Motor neuron (in vitro differentiated cells): ENCODE results near the gene DNASE1L2. TPM values are rescaled to one million over a fixed set of nuclear protein-coding genes. Genes with fewer than 3 reads are reported as not detected.
"Not testable (repeated sequence)": the region's sequence is repeated elsewhere in the genome, so short reads cannot be mapped to it uniquely, and the experiment has no call there.

Source experiments
- ATAC-seq, 8 experiments: fragments of 200-7000 bp; cut with Tn5 transposase; replicated peaks in 6 of 8; 2 replicates each; pipeline ENCODE4 v1.8.0; 2021; ENCODE audit warnings: mild to moderate bottlenecking in 8 of 8, moderate library complexity in 8 of 8
- H3K27ac ChIP-seq, 2 donors: fragments of 250-450 bp; sonication (Bioruptor Pico); 2 replicates each; pipeline ENCODE4 v1.9.0; 2021; ENCODE audit warnings: antibody characterized with exemption in 2 of 2, mild to moderate bottlenecking in 2 of 2, moderate library complexity in 1 of 2
- H3K4me1 ChIP-seq, 2 donors: fragments of 250-450 bp; sonication (Bioruptor Pico); replicated peaks in 1 of 2; 2 replicates each; pipeline ENCODE4 v1.6.1; 2021; ENCODE audit warnings: antibody characterized with exemption in 2 of 2, mild to moderate bottlenecking in 2 of 2, moderate library complexity in 1 of 2
- H3K4me3 ChIP-seq, 5 donors: fragments of 250-450 bp; sonication (Bioruptor Pico); 2 replicates each; pipeline ENCODE4 v1.9.0; 2021; ENCODE audit warnings: antibody characterized with exemption in 5 of 5, mild to moderate bottlenecking in 5 of 5, moderate library complexity in 4 of 5
- WGBS, 10 experiments: fragments of 450-650 bp; shearing (Covaris generic); methylation state at CpG; one replicate each; pipeline ENCODE4 v1.0.0; 2022; 5-methylcytosine and 5-hydroxymethylcytosine counted together
- in situ Hi-C, 9 experiments: fragments of 400-800 bp; cut with MboI; loops; one replicate each; pipeline ENCODE4 v1.15.0; 2021; ENCODE audit warnings: low sequenced_read_pairs in 9 of 9, low pct_unique_long_range_greater_than_20kb in 2 of 9; ENCODE audit not compliant: unreplicated experiment in 9 of 9
- total RNA-seq, 8 experiments: library from RNA; unstranded; fragments of 300-600 nt; gene quantifications; 2 replicates each; pipeline versions ENCODE4 v1.2.3 to v1.2.4, GENCODE V29; 2022

Gene DNASE1L2
- total RNA-seq, 8 experiments from 2014 or later = 0.61 to 3.0 (median 1.2) TPM

- in situ Hi-C loops = no loop called here
- whole genome bisulfite sequencing, 10 experiments = no CpG with 5 or more reads among the region's 129 CpGs
- H3K4me1 ChIP-seq = peaks cover 15 to 18% of the 10 kb centered on the region in 2 donors
- peak; percentile 41 to 76 (median 54) for ATAC-seq
- peak within 1 kb of the TSS; percentile 66 to 68 for H3K27ac ChIP-seq
- H3K4me3 ChIP-seq = peak within 1 kb of the TSS; percentile 48 to 97 (median 84)
Measured at GRCh38 chr16:2196162-2196980, 39.9 kb upstream of the DNASE1L2 start, which contains the start of gene CASKIN1. Gene CASKIN1 (minus strand): TSS chr16:2196605. CDS start chr16:2196432, 173 bp downstream.

DNA sequence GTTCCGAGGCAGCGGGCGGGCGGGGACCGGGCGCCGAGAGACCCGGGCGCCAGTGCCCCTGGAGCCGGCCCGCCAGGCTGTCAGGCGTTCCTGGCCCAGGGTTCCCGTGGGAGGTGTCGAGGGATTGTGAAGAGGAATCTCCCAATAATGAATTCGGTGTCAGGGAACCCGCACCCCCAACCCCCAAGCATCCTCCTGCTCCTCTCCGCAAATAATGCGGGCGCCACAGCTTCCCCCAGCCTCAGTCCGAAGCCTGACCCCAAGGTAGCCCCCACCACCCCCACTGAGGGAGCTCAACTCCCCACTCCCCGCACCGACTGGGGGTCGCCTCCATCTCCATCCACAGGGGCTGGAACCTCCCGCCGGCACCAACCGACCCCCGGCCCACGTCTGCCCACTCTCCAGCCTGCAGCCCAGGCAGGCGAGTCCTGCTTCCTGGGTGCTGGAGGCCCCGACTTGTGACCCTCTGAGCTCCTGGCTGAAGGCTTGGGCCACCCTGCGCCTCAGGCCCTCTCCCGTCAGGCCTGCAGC lies 39.2 kb upstream of the DNASE1L2 start:
- WGBS, 10 experiments = 63% methylated on average over 2 of the region's 32 CpGs; no CpG with 5 or more reads in 9 of the 10 experiments
- in situ Hi-C loops = no loop called here
- Histone ChIP-seq H3K4me3 (peak overlapping the region; percentile 48 to 97 (median 84)), H3K27ac (peak overlapping the region in 1 of 2 donors; percentile 66), H3K4me1 (peaks cover 15 to 18% of the 10 kb centered on the region in 2 donors)
- no peak for ATAC-seq

- 65 to 100% (median 81%) methylated on average over 1 to 4 of the region's 6 CpGs; no CpG with 5 or more reads in 6 of the 10 experiments for WGBS, 10 experiments
- Histone ChIP-seq H3K4me1 (peaks cover 15 to 18% of the 10 kb centered on the region in 2 donors), H3K27ac (no peak overlapping the region), H3K4me3 (no peak overlapping the region)
- in situ Hi-C loops = no loop called here
- no peak for ATAC-seq
Measured at GRCh38 chr16:2197765-2198164, 38.5 kb upstream of the DNASE1L2 start.

DNA sequence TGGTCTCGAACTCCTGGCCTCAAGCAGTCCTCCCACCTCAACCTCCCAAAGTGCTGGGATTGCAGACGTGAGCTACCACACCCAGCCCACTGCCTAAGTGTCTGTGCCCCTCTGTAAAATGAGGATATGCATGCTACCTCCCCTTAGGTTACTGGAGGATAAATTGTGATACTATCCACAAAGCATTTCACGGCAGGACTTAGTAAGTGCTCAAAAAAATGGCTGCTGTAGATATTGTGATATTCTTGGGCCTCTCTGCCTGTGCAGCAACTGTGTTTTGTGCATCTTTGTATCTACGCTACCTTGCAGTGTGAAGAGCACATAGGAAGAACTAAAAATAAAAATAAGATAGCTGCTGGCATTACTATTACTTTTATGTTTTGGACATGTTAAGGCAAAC lies 38.0 kb upstream of the DNASE1L2 start:
- in situ Hi-C loops = no loop called here

GRCh38 chr16:2199095-2199494 lies 37.1 kb upstream of the DNASE1L2 start:
- no peak overlapping the region for H3K27ac ChIP-seq
- peaks cover 10 to 13% of the 10 kb centered on the region in 2 donors for H3K4me1 ChIP-seq
- 50% methylated on average over 2 of the region's 5 CpGs; no CpG with 5 or more reads in 9 of the 10 experiments for WGBS, 10 experiments
- H3K4me3 ChIP-seq = no peak overlapping the region
- no peak for ATAC-seq
- in situ Hi-C loops = no loop called here

More for the DNA sequence above, 38.0 kb upstream of the DNASE1L2 start:
- Histone ChIP-seq H3K4me1 (peaks cover 15 to 18% of the 10 kb centered on the region in 2 donors), H3K4me3 (no peak overlapping the region), H3K27ac (no peak overlapping the region)
- no peak for ATAC-seq
- 19 to 100% (median 61%) methylated on average over 1 to 4 of the region's 4 CpGs; no CpG with 5 or more reads in 3 of the 10 experiments for WGBS, 10 experiments

DNA sequence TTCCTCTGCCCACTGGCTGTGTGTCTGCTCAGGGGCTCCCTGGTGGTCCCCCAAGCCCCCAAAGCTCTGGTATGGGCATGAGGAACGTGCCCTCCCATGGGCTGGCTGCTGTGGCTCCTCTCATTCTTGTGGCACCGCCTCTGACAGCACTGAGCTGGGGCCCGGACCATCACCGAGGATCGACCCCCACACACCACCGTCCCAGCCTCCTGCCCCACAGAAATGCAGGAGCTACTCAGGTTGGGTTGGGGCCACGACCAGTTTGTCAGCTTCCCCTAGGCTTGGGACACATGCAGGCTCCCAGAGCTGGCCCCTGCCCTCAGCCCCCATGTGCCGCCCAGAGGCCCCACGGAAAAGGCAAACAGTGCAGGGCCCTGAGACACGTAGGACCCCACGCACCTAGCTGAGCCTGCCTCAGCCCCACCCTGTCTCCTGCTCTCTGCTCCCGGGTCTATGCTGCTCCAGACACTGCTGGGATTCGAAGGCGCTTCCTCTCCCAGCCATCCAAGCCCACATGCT lies 36.6 kb upstream of the DNASE1L2 start:
- Histone ChIP-seq H3K4me1 (peaks cover 5 to 9% of the 10 kb centered on the region in 2 donors), H3K27ac (no peak overlapping the region), H3K4me3 (no peak overlapping the region)
- 38 to 86% methylated on average over 2 to 4 of the region's 14 CpGs; no CpG with 5 or more reads in 8 of the 10 experiments for WGBS, 10 experiments
- in situ Hi-C loops = no loop called here
- ATAC-seq = no peak

GRCh38 chr16:2200313-2200712 lies 35.9 kb upstream of the DNASE1L2 start:
- Histone ChIP-seq H3K4me3 (no peak overlapping the region), H3K4me1 (peaks cover 2 to 4% of the 10 kb centered on the region in 2 donors), H3K27ac (no peak overlapping the region)
- WGBS, 10 experiments = 45 to 100% (median 72%) methylated on average over 2 to 5 of the region's 6 CpGs; no CpG with 5 or more reads in 3 of the 10 experiments
- no peak for ATAC-seq
- in situ Hi-C loops = no loop called here

- in situ Hi-C loops, H3K4me1 ChIP-seq, H3K27ac ChIP-seq, ATAC-seq, H3K4me3 ChIP-seq: not testable (repeated sequence)
- 83 to 100% (median 98%) methylated on average over 1 to 5 of the region's 8 CpGs; no CpG with 5 or more reads in 4 of the 10 experiments for WGBS, 10 experiments
Measured at GRCh38 chr16:2203119-2203688, 33.0 kb upstream of the DNASE1L2 start.

DNA sequence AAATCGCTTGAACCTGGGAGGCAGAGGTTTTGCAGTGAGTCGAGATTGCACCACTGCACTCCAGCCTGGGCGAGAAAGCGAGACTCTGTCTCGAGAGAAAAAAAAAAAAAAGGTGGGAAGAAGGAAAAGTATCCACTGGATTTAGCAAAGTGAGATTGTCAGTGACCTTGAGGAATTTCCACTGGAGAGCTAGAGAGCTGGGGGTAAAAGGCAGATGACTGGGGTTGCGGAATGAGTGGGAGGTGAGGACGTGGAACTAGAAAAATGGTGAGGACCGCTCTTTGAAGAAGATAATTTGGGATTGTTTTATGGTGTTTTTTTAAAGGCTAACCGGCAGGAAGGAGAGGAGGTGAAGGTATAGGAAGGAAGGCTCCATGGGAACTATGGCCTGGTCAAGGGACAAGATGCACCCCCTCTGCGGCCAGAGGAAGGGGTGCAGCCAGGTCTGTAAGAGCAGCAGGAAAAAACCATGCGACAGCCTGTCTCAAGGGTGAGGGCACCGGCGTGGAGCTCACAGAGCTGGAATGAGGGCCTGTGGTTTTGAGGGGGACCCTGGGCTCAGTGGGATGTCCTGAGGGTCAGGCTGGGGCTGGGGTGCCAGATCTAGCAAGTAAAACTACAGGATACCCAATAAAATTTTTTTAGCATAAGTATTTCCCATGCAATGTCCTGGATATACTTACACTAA lies 31.7 kb upstream of the DNASE1L2 start:
- in situ Hi-C loops = no loop called here
- WGBS, 10 experiments = 55 to 90% (median 82%) methylated on average over 2 to 13 of the region's 13 CpGs
- peak overlapping the region in 1 of 2 donors; percentile 99 for H3K27ac ChIP-seq
- peak in 4 of 8 experiments; percentile 0 to 3 (median 1) for ATAC-seq
- peak overlapping the region; percentile 75 to 99 (median 97) for H3K4me3 ChIP-seq
- H3K4me1 ChIP-seq = peaks cover 9% of the 10 kb centered on the region in 2 donors

- peaks cover 9% of the 10 kb centered on the region in 2 donors for H3K4me1 ChIP-seq
- peak within 1 kb of the TSS; percentile 75 to 99 (median 97) for H3K4me3 ChIP-seq
- peak; percentile 72 to 84 (median 74) for ATAC-seq
- peak within 1 kb of the TSS; percentile 99 to 100 for H3K27ac ChIP-seq
- WGBS, 10 experiments = 0 to 17% (median 1%) methylated on average over 1 to 16 of the region's 93 CpGs; no CpG with 5 or more reads in 4 of the 10 experiments
- in situ Hi-C loops = no loop called here
Measured at GRCh38 chr16:2205104-2205966, 30.9 kb upstream of the DNASE1L2 start, which contains the start of gene MLST8. Gene MLST8 (plus strand): TSS chr16:2205454. CDS start chr16:2206086, 632 bp downstream.

DNA sequence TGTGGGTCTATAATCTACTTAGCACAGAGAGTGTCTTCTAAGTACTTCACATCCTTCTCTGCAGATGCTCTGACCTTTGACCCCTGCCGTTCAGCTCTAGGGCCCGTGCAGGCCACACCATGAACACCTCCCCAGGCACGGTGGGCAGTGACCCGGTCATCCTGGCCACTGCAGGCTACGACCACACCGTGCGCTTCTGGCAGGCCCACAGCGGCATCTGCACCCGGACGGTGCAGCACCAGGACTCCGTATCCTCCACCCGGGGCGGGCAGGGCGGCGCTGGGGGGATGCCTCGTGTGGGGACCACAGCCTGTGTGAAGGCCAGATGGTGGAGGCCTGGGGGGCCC lies 30.3 kb upstream of the DNASE1L2 start:
- no CpG with 5 or more reads among the region's 16 CpGs for WGBS, 10 experiments
- peak overlapping the region; percentile 75 to 99 (median 97) for H3K4me3 ChIP-seq
- peak overlapping the region; percentile 99 to 100 for H3K27ac ChIP-seq
- in situ Hi-C loops = no loop called here
- peaks cover 9% of the 10 kb centered on the region in 2 donors for H3K4me1 ChIP-seq
- peak; percentile 28 to 46 (median 38) for ATAC-seq

DNA sequence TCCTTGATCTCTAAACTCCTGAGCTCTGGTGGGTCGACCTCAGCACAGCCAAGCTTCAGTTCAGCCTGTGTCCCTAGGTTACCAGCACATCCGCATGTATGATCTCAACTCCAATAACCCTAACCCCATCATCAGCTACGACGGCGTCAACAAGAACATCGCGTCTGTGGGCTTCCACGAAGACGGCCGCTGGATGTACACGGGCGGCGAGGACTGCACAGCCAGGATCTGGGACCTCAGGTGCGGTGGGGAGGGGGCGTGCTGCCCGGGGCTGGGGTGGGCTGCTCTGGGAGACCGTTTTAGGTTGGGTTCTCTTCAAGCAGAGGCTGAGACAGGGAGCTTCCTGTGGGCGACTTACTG lies 29.8 kb upstream of the DNASE1L2 start:
- ATAC-seq = no peak
- in situ Hi-C loops = no loop called here
- peaks cover 9% of the 10 kb centered on the region in 2 donors for H3K4me1 ChIP-seq
- 76 to 79% methylated on average over 5 to 7 of the region's 18 CpGs; no CpG with 5 or more reads in 8 of the 10 experiments for WGBS, 10 experiments
- H3K27ac ChIP-seq = peak overlapping the region; percentile 99 to 100
- H3K4me3 ChIP-seq = peak overlapping the region; percentile 75 to 99 (median 97)
